ENCODE results near the gene LTBP3. TPM values are rescaled to one million over a fixed set of nuclear protein-coding genes. Genes with fewer than 3 reads are reported as not detected.
A peak's percentile ranks its signal among the peaks of the same experiment; 100 is the strongest.

The LTBP3 gene
- total and polyA plus RNA-seq, 2 of the 13 experiments (the other 11 are each of a cell fraction or from before 2014, with no cell fraction given) = 12.2 to 68.1 TPM

- TF ChIP-seq HNF4G (IDR thresholded peaks at IDR 0.05; ENCODE audit: borderline replicate concordance, low read depth, low read length) (0 out of 2 replicates have a peak, but pooled peaks have one; percentile 44), HNF4G (CRISPR knock-in tag; IDR thresholded peaks at IDR 0.05; ENCODE audit: borderline replicate concordance, low read depth) (peak; percentile 60; the same call in 1 of the 2 replicates), ZNF326 (CRISPR knock-in tag; IDR thresholded peaks at IDR 0.05; ENCODE audit: borderline replicate concordance) (no peak), ZMYM4 (CRISPR knock-in tag; IDR thresholded peaks at IDR 0.05) (0 out of 2 replicates have a peak, but pooled peaks have one; percentile 15), SP5 (CRISPR knock-in tag; IDR thresholded peaks at IDR 0.05; ENCODE audit: borderline replicate concordance, low read depth) (peak; percentile 85; the same call in 1 of the 2 replicates), AKAP8 (CRISPR knock-in tag; IDR thresholded peaks at IDR 0.05) (0 out of 2 replicates have a peak, but pooled peaks have one; percentile 60), ZNF747 (CRISPR knock-in tag; IDR thresholded peaks at IDR 0.05; ENCODE audit: borderline replicate concordance) (no peak), HNRNPH1 (optimal IDR thresholded peaks at IDR 0.05; ENCODE audit: low read depth, low read length) (no peak), ZNF513 (CRISPR knock-in tag; conservative IDR thresholded peaks at IDR 0.05) (no peak), ZNF24 (IDR thresholded peaks at IDR 0.05) (no peak), ZZZ3 (CRISPR knock-in tag; IDR thresholded peaks at IDR 0.05; ENCODE audit: borderline replicate concordance) (no peak), ARNT (IDR thresholded peaks at IDR 0.05) (no peak), TAF1 (CRISPR knock-in tag; IDR thresholded peaks at IDR 0.05) (peak; percentile 58), SALL1 (CRISPR knock-in tag; IDR thresholded peaks at IDR 0.05) (peak; percentile 57; the same call in 1 of the 2 replicates), HNRNPLL (IDR thresholded peaks at IDR 0.05; ENCODE audit: low read depth, low read length, poor library complexity, severe bottlenecking) (peak; percentile 59), ZNF451 (CRISPR knock-in tag; IDR thresholded peaks at IDR 0.05) (no peak), SUZ12 (IDR thresholded peaks at IDR 0.05; ENCODE audit: low read depth, low read length) (no peak), KAT7 (CRISPR knock-in tag; IDR thresholded peaks at IDR 0.05; ENCODE audit: borderline replicate concordance) (0 out of 2 replicates have a peak, but pooled peaks have one; percentile 34), ZNF496 (CRISPR knock-in tag; IDR thresholded peaks at IDR 0.05; ENCODE audit: insufficient replicate concordance) (no peak), ZNF484 (CRISPR knock-in tag; IDR thresholded peaks at IDR 0.05; ENCODE audit: borderline replicate concordance, low read depth) (no peak), ZFP41 (CRISPR knock-in tag; IDR thresholded peaks at IDR 0.05; ENCODE audit: borderline replicate concordance) (no peak), SNAPC2 (CRISPR knock-in tag; IDR thresholded peaks at IDR 0.05) (no peak), SMAD1 (CRISPR knock-in tag; IDR thresholded peaks at IDR 0.05; ENCODE audit: borderline replicate concordance, low read depth) (no peak), ATF3 (CRISPR knock-in tag; IDR thresholded peaks at IDR 0.05) (no peak; the same call in 1 of the 2 replicates), PHF21A (CRISPR knock-in tag; IDR thresholded peaks at IDR 0.05) (peak; percentile 72; the same call in 1 of the 2 replicates), KDM2A (CRISPR knock-in tag; IDR thresholded peaks at IDR 0.05; ENCODE audit: borderline replicate concordance, low read depth) (peak; percentile 43; the same call in 1 of the 2 replicates)
- TF ChIP-seq, protein P1, sequence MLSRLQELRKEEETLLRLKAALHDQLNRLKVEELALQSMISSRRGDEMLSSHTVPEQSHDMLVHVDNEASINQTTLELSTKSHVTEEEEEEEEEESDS (CRISPR knock-in tag; IDR thresholded peaks at IDR 0.05; ENCODE audit: borderline replicate concordance) = no peak
- TF ChIP-seq, protein P2, sequence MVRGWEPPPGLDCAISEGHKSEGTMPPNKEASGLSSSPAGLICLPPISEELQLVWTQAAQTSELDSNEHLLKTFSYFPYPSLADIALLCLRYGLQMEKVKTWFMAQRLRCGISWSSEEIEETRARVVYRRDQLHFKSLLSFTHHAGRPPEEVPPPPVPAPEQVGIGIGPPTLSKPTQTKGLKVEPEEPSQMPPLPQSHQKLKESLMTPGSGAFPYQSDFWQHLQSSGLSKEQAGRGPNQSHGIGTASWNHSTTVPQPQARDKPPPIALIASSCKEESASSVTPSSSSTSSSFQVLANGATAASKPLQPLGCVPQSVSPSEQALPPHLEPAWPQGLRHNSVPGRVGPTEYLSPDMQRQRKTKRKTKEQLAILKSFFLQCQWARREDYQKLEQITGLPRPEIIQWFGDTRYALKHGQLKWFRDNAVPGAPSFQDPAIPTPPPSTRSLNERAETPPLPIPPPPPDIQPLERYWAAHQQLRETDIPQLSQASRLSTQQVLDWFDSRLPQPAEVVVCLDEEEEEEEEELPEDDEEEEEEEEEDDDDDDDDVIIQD (CRISPR knock-in tag; IDR thresholded peaks at IDR 0.05; ENCODE audit: low read depth) = no peak
Observed at GRCh38 chr11:65546217-65546958, 11.8 kb downstream of the LTBP3 start (continued).
